B cell (primary cell): ENCODE results near the gene ZCCHC2. TPM values are rescaled to one million over a fixed set of nuclear protein-coding genes. Genes with fewer than 3 reads are reported as not detected.

Source experiments
- ATAC-seq: fragments of 200-7000 bp; cut with Tn5 transposase; one replicate; pipeline ENCODE4 v1.10.0; 2021; ENCODE audit warnings: low read depth, mild to moderate bottlenecking, moderate number of reproducible peaks, moderate library complexity
- CTCF ChIA-PET: fragments of 350-600 bp; sonication (Branson Sonifier 250); formaldehyde crosslinking; loops from one replicate; lab custom pipeline; 2021; ENCODE audit warnings: antibody characterized with exemption, inconsistent platforms; lab: Charles Lee
- POLR2A ChIA-PET: fragments of 350-600 bp; sonication (Branson Sonifier 250); formaldehyde crosslinking; loops from one replicate; lab custom pipeline; 2021; ENCODE audit warnings: antibody characterized with exemption; lab: Charles Lee
- DNase-seq: peaks from one replicate; pipeline ENCODE4 v3.0.0; 2013
- H2AFZ ChIP-seq: 2 replicates; pipeline ENCODE4 v1.6.1; 2012; ENCODE audit warnings: mild to moderate bottlenecking, low read depth, low read length; ENCODE audit not compliant: insufficient read depth, poor library complexity, severe bottlenecking
- H3K27ac ChIP-seq, 2 donors: 1 replicate in 1 of 2; 2 replicates in 1 of 2; pipeline ENCODE4 v1.5.1; 2012 to 2013; ENCODE audit warnings: low read length in 2 of 2, mild to moderate bottlenecking in 2 of 2, moderate library complexity in 1 of 2
- H3K27me3 ChIP-seq, 4 experiments: fragments of 200-600 bp in 1 of 4; sonication (generic) in 1 of 4; replicated peaks in 1 of 4; 1 replicate in 2 of 4; 2 replicates in 2 of 4; pipeline versions ENCODE4 v1.6.1 to v1.7.0; 2013 to 2016; ENCODE audit warnings: low read length in 3 of 4, mild to moderate bottlenecking in 2 of 4, mixed read lengths in 1 of 4, moderate library complexity in 1 of 4; ENCODE audit not compliant: insufficient read depth in 4 of 4, control insufficient read depth in 3 of 4; ENCODE audit errors: control extremely low read depth in 1 of 4
- H3K36me3 ChIP-seq, 2 experiments: replicated peaks in 1 of 2; 1 replicate in 1 of 2; 2 replicates in 1 of 2; pipeline versions ENCODE4 v1.6.1 to v1.7.1; 2013; ENCODE audit warnings: low read length in 1 of 2; ENCODE audit not compliant: insufficient read depth in 2 of 2, control insufficient read depth in 1 of 2; ENCODE audit errors: control extremely low read depth in 1 of 2, extremely low read depth in 1 of 2
- H3K4me1 ChIP-seq, 2 donors: fragments of 200-600 bp in 1 of 2; sonication (generic) in 1 of 2; 1 replicate in 1 of 2; 2 replicates in 1 of 2; pipeline versions ENCODE4 v1.5.1 to v1.6.1; 2013 to 2017; ENCODE audit warnings: low read length in 2 of 2; ENCODE audit not compliant: control insufficient read depth in 2 of 2, insufficient read depth in 2 of 2
- H3K4me2 ChIP-seq: replicated peaks from 2 replicates; pipeline ENCODE3; 2012; ENCODE audit warnings: mild to moderate bottlenecking, low read depth, low read length; ENCODE audit not compliant: poor library complexity, severe bottlenecking
- H3K4me3 ChIP-seq, 5 experiments: fragments of 200-600 bp in 1 of 5; sonication (generic) in 1 of 5; 1 replicate in 3 of 5; 2 replicates in 2 of 5; pipeline versions ENCODE4 v1.5.1 to v1.7.0; 2011 to 2016; ENCODE audit warnings: low read length in 4 of 5, mild to moderate bottlenecking in 4 of 5, low read depth in 2 of 5, control low read depth in 1 of 5, moderate library complexity in 1 of 5; ENCODE audit not compliant: insufficient read depth in 1 of 5; ENCODE audit errors: control extremely low read depth in 1 of 5, extremely low read depth in 1 of 5
- H3K79me2 ChIP-seq: fragments of 200-600 bp; sonication (generic); one replicate; pipeline ENCODE4 v1.6.0; 2016; ENCODE audit warnings: low read length; ENCODE audit not compliant: control insufficient read depth, insufficient read depth
- H3K9ac ChIP-seq: fragments of 200-600 bp; sonication (generic); 2 replicates; pipeline ENCODE4 v1.6.1; 2017; ENCODE audit warnings: mild to moderate bottlenecking, low read length, moderate library complexity
- H3K9me3 ChIP-seq, 3 donors: one replicate each; pipeline versions ENCODE4 v1.6.1 to v1.7.1; 2013; ENCODE audit warnings: low read length in 2 of 3; ENCODE audit not compliant: control insufficient read depth in 2 of 3, insufficient read depth in 1 of 3; ENCODE audit errors: control extremely low read depth in 1 of 3
- H4K20me1 ChIP-seq: 2 replicates; pipeline ENCODE4 v1.6.0; 2012; ENCODE audit warnings: mild to moderate bottlenecking, low read length; ENCODE audit not compliant: insufficient read depth, control insufficient read depth, poor library complexity, severe bottlenecking
- H3K27ac Mint-ChIP-seq: one replicate; pipeline ENCODE4 v1.8.0; 2021; ENCODE audit warnings: mixed read lengths
- H3K27me3 Mint-ChIP-seq: one replicate; pipeline ENCODE4 v1.8.0; 2021; ENCODE audit warnings: mixed read lengths
- H3K4me1 Mint-ChIP-seq: one replicate; pipeline ENCODE4 v1.8.0; 2021; ENCODE audit warnings: mixed read lengths
- H3K4me3 Mint-ChIP-seq: one replicate; pipeline ENCODE4 v1.8.0; 2021; ENCODE audit warnings: mixed read lengths
- H3K9me3 Mint-ChIP-seq: one replicate; pipeline ENCODE4 v1.8.0; 2022; ENCODE audit warnings: mixed read lengths; ENCODE audit not compliant: insufficient read depth
- CTCF ChIP-seq: fragments of 200-600 bp; IDR thresholded peaks from one replicate; pipeline ENCODE4 v1.8.0; 2022; ENCODE audit warnings: antibody characterized with exemption, mild to moderate bottlenecking
- EZH2 ChIP-seq: IDR thresholded peaks from 2 replicates; pipeline ENCODE4 v1.6.1; 2012; ENCODE audit warnings: borderline replicate concordance, low read depth, mild to moderate bottlenecking, moderate library complexity, low read length; ENCODE audit not compliant: insufficient read depth, poor library complexity, severe bottlenecking
- WGBS: methylation state at CpG from one replicate; pipeline ENCODE4 v1.1.5; 2013; ENCODE audit warnings: missing lambda C conversion rate; ENCODE audit not compliant: insufficient coverage; 5-methylcytosine and 5-hydroxymethylcytosine counted together
- intact Hi-C: fragments of 100-400 bp; cut with micrococcal nuclease; formaldehyde crosslinking; loops from one replicate; pipeline ENCODE4 v1.10.0; 2022
- polyA plus RNA-seq: library from polyadenylated mRNA; depleted of rRNA; stranded (reverse); fragments of >200 nt; gene quantifications from 2 replicates; pipeline ENCODE4 v1.2.3, GENCODE V29; 2012
- total RNA-seq, 2 donors: library from RNA; stranded (reverse); fragments of 120-200 nt in 1 of 2; gene quantifications; 1 replicate in 1 of 2; 2 replicates in 1 of 2; pipeline versions ENCODE4 v1.2.3 to v1.2.4, GENCODE V29; 2013 to 2022

ZCCHC2 gene
- total and polyA plus RNA-seq, 2 donors (not counting 1 experiment from before 2014, with no cell fraction given): 24.5 to 53.7 TPM

DNA sequence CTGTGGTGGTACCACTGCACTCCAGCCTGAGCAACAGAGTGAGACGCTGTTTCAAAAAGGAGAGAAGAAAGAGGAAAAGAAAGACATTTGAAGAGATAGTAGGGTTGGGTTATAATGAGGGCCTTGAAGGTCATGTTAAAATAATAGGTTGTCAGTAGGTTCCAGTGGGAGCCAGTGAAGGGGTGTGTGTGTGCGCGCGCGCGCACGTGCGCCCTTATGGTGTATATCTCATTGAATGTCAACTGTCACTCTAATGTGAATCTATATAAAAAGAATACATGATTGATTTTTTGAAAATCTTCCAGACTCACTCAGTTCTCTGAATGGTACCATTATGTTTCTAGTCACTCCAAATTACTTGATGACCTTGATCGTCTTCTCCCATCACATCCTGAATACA is 9.1 kb downstream of the ZCCHC2 start:
- Histone ChIP-seq H3K27me3 (no peaks in the 10 kb centered on the region), H3K9me3 (peaks cover 0 to under 1% (median 0%) of the 10 kb centered on the region in 3 donors), H3K36me3 (no peaks in the 10 kb centered on the region), H4K20me1 (peaks cover 42% of the 10 kb centered on the region), H3K79me2 (peaks cover 97% of the 10 kb centered on the region), H3K9ac (no peak overlapping the region), H3K27ac (no peak overlapping the region), H3K4me3 (no peak overlapping the region), H3K4me2 (no peak overlapping the region), H3K4me1 (peaks cover 28 to 35% of the 10 kb centered on the region in 2 donors), H2AFZ (no peak overlapping the region)
- H3K4me3 Mint-ChIP-seq: no peak overlapping the region
- intact Hi-C loops: no loop called here
- H3K4me1 Mint-ChIP-seq: peaks cover 60% of the 10 kb centered on the region
- CTCF ChIA-PET: interaction anchor here (0.7 kb wide), 2 partner anchors 8 to 319 kb away, joined by 3 read pairs; no protein-coding TSS in a partner anchor
- no peak for TF ChIP-seq CTCF
- TF ChIP-seq EZH2: no peak
- H3K27me3 Mint-ChIP-seq: no peaks in the 10 kb centered on the region
- POLR2A ChIA-PET: no interaction called here
- H3K27ac Mint-ChIP-seq: no peak overlapping the region
- 93% methylated on average over 2 of the region's 9 CpGs for WGBS
- DNase-seq (no peak), ATAC-seq (no peak)
- no peaks in the 10 kb centered on the region for H3K9me3 Mint-ChIP-seq

DNA sequence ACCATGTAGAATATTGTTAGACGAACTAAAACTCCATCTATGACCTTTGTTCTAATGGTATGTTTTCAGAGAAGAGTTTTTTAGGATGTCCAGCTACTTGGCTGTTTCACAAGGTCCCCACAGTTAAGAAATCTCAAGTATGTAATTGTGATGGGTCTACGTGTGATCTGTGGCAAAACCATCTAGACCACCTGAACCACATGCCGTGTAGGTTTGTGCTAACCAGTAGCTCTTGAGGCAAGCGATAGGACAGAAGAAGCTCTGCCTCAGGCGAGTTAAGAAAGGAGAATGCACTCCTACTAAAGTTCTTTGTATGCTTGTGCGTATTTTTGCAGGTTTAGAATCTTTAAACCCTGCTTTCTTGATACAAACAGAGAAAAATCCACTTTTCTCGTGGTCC is 13.2 kb downstream of the ZCCHC2 start:
- Histone ChIP-seq H3K4me2 (no peak overlapping the region), H2AFZ (no peak overlapping the region), H3K9ac (no peak overlapping the region), H3K36me3 (peaks cover 14 to 15% of the 10 kb centered on the region in 2 experiments), H3K4me3 (no peak overlapping the region), H4K20me1 (peaks cover 60% of the 10 kb centered on the region), H3K27ac (no peak overlapping the region), H3K9me3 (peaks cover 0 to 3% (median 0%) of the 10 kb centered on the region in 3 donors), H3K27me3 (no peaks in the 10 kb centered on the region), H3K79me2 (peaks cover 82% of the 10 kb centered on the region), H3K4me1 (peaks cover 20% of the 10 kb centered on the region in 2 donors)
- ChIA-PET POLR2A (no interaction called here), CTCF (interaction anchor here (1.6 kb wide), 1 partner anchor 48 kb away, joined by 3 read pairs; no protein-coding TSS in a partner anchor)
- Mint-ChIP-seq H3K4me1 (peaks cover 46% of the 10 kb centered on the region), H3K27me3 (no peaks in the 10 kb centered on the region), H3K4me3 (no peak overlapping the region), H3K27ac (no peak overlapping the region), H3K9me3 (no peaks in the 10 kb centered on the region)
- no peak for TF ChIP-seq CTCF
- DNase-seq: no peak
- intact Hi-C loops: no loop called here
- ATAC-seq: no peak
- WGBS: 80% methylated on average over 1 of the region's 7 CpGs
